Suppressor macrophage treated with lipopolysaccharide for 4 hours (primary cell): ENCODE results near the gene H2AZ1.
"Not testable (repeated sequence)": the region's sequence is repeated elsewhere in the genome, so short reads cannot be mapped to it uniquely, and the experiment has no call there.

Source experiments
- DNase-seq: peaks from one replicate; pipeline ENCODE4 v3.0.0-alpha.2; 2020

Gene H2AZ1

GRCh38 chr4:99949999-99950912 is at the start of gene H2AZ1:
Gene H2AZ1, minus strand, starts transcription at chr4:99950275. Its CDS starts 105 bp downstream, at chr4:99950170.
- DNase-seq, result peak; percentile 100

GRCh38 chr4:99998062-99998867 is 48.2 kb upstream of the H2AZ1 start:
- DNase-seq, result peak; percentile 2

DNA sequence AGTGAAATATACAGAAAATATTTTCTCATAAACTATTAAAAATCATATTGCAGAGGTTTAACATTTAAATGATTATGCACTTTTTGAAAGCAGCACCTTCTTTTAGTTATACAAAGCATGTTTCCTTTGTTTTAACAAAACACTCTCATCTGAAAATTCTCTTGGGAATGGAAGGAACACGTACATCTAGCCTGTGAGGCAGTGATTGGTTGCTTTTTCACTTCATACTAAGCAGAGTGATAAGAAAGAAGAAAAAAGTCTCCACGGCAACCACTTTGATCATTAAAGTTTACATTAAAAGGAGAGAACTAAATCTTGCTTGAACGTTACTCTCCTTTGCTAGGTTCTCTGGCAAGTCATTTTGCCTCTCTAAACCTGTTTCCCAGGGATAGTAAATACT is 41.7 kb upstream of the H2AZ1 start:
- DNase-seq, result no peak

DNA sequence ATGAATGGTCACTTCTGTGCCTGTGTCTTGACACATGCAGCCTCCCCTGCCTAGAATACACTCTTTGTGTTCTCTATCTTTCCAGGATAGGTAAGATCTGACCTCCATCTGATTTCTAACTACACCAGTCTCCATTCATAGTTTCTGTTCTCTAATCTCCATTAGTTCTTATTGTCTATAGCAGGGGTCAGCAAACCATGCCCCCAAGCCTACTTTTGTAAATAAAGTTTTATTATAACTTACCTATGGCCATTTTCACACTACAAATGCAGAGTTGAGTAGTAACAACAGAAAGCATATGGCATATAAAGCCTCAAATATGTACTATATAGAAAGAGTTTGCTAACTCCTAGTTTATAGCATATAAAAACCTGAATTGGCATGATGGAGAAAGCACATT is 37.6 kb upstream of the H2AZ1 start:
- DNase-seq, result no peak

- no peak for DNase-seq
Measured at GRCh38 chr4:99986792-99987191, 36.7 kb upstream of the H2AZ1 start.

DNA sequence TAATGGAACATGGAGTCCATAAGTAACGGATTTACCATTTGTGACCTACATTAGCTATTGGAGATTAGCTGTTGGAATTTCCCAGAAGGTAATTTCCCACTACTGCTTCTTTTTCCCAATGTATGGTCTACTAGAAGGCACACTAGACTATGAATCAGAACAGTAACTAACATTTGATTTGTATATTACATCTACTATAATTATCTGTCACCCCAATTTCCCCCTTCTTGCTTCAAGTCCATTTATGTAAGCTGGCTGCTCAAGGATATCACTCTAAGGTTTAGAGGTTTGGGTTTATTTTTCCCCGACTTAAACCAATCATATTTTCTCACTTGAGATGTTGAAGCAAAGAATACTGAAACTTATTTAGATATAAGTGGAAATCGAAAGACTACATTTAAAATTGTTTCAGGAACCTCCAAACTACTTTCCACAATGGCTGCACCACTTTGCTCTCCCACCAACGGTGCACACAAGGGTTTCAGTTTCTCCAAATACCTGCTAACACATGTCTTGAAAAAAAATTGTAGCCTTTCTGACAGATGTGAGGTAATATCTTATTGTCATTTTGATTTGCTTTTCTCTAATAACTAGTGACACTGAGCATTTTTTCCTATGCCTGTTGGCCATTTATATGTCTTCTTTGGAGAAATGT is 33.3 kb upstream of the H2AZ1 start:
- DNase-seq, result no peak

GRCh38 chr4:99979872-99980271 is 29.8 kb upstream of the H2AZ1 start:
- DNase-seq, result no peak

GRCh38 chr4:99971453-99972111 is 21.5 kb upstream of the H2AZ1 start:
- DNase-seq, result no peak

GRCh38 chr4:99968330-99968729 is 18.3 kb upstream of the H2AZ1 start:
- DNase-seq, result no peak

- no peak for DNase-seq
Measured at GRCh38 chr4:99966692-99967091, 16.6 kb upstream of the H2AZ1 start.

DNA sequence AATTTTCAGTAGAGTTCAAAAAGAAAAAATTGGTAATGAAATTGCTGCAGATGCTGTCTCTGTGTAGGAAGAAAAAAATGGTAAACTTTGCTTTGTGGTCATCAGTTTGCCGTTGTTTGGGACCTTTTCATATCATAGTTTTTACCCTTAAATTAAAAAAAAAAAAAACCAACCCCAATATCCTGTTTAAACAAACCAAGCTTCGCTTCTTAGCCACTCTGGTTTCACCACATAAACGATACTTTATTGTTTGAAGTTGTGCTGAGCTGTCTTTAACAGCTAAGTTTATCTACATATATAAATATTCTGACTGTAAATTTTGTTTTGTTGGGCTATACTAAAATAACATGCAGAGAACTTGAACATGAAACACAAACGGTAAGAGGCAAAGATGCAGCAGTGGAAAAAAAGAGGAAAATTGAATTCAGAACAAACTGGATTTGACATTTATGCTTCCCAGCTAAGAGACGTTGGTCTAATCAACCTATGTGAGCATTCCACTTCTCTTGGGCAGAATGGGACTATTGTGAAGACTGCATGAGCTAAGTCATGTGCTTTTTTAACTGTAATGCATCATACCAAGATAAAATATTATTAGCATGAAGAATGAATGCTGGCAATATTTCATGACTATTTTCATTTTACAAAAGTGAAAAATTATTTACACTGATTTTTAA is 15.7 kb upstream of the H2AZ1 start:
- DNase-seq, result no peak

GRCh38 chr4:99965173-99965572 is 15.1 kb upstream of the H2AZ1 start:
- no peak for DNase-seq

GRCh38 chr4:99961711-99962110 is 11.6 kb upstream of the H2AZ1 start:
- peak; percentile 19 for DNase-seq

- no peak for DNase-seq
Measured at GRCh38 chr4:99960648-99961047, 10.6 kb upstream of the H2AZ1 start.

DNA sequence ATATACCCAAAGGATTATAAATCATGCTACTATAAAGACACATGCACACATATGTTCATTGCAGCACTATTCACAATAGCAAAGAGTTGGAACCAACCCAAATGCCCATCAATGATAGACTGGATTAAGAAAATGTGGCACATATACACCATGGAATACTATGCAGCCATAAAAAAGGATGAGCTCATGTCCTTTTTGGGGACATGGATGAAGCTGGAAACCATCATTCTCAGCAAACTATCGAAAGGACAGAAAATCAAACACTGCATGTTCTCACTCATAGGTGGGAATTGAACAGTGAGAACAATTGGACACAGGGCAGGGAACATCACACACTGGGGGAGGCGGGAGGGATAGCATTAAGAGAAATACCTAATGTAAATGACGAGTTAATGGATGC is 8.1 kb upstream of the H2AZ1 start:
- DNase-seq, result not testable (repeated sequence)

- peak; percentile 2 for DNase-seq
Measured at GRCh38 chr4:99950913-99951254, 809 bp upstream of the H2AZ1 start.

DNA sequence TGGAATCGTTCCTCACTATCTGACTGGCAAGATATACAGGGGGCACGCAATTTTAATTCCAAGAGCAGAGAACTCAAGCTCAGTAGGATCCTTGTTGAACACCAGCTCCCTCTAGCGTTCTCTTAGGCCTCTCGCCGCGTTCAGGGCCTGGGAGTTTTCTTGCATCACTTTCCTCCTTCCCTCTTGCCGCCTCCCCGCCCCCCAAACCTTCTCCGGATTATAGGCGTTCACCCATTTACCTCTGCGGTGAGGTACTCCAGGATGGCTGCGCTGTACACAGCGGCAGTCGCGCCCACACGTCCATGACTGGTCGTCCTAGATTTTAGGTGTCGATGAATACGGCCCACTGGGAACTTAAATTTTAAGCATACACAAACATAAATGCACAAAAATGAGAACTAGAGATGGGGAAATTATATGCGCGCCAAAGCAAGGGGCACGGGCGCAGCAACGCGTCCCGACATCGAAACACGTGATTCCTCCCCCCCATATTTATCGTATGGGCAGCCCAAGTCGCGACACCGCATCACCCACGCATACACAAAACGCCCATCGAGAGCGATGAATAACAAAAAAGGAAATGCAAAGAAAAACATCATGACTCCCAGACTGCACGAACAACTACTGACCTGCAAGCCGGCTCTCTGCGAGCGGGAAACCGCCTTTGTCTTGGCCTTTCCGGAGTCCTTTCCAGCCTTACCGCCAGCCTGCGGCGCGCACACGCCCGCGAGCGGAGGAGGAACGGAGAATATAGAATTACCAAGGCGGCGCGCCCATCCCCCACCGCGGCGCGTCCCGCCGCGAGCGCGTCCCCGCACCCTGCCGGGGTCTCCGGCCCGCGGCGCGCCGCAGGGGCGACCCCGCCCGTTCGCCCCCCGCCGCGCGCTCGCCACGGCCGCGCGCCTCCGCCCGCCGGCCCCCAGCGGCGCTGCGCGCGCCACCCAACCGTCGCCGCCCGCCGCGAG is 759 bp downstream of the H2AZ1 start:
- peak; percentile 95 for DNase-seq

DNA sequence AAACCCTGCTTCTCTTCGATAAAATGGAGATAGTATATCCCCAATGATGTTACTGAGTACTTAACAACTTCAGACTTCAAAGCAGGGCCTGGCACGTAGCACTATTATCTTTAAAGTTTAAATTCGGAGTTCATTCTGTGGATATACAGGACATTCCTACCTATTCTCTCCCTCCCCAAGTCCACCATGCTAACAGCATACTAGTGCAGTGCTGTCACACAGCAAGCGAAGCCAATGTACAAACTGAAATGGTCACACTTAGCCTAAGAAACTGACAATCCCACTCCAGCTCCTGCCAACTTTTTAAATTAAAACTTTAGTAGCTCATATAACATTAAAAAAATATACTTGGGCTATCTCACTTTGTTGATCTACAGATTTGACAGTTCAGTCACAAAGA is 2.5 kb downstream of the H2AZ1 start:
- DNase-seq, result no peak

DNA sequence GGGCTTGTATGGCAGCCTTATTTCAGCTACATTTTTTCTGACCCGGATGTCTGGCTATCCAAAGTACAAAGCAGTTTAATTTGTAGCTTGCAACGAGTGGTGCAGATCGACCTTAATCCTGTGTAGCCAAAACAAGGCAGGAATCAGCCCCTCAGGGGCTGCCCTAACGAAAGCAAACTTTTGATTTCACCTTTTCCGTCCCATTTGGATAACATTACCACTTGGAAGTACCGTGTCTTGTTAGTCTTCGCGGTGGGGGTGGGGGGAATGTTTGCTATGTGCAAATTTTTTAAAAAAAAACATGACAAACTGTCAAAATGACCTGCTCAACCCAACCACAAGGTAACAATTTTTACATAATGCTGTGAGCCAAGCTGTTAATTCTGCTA is 2.9 kb downstream of the H2AZ1 start:
- no peak for DNase-seq

DNA sequence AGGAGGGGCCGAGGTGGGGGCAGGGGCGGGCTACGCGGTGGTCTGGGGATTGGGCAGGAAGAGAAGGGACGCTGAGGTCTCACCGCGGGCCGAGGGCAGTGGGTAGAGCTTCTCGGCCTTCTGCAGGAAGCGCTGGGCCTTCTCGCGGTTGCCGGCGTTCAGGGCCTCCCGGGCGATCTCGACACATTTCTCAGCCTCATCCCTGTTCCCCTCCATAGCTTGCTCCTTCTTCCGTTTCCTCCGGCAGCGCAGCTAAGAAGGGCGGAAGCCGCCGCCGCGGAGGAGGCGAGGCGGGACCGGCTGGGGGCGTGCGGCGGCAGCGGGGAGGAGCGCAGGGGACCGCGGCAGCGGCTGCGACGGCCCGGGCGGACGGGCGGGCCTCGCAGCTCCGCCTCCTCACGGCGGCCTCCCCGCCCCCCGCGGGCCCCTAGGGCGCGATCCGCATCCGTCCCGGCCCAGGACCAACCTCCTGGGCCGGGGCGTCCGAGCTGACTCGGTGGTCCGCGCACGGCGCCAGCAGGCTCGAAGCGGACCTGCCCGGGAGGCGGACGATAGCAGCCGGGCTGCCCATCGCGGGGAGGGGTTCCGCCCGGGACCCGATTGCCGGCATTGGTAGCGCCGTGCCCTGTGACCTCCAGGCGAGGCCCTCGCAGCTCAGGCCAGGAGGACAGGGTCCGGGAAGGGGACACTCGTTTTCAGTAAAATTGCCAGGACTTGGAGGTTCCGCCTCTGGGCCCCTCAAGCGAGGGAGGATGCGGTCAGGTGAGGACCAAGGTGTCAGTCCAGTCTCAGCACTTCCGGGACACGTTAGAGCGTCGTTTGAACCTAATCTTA is 3.5 kb downstream of the H2AZ1 start, which contains the start of gene DNAJB14:
DNAJB14 (minus strand) TSS at position 263 of the 834 bp plus-strand sequence; CDS start at position 216, 47 bp downstream.
- DNase-seq, result peak; percentile 87
